Measurements from ENCODE around the gene TTC21B.

DNA sequence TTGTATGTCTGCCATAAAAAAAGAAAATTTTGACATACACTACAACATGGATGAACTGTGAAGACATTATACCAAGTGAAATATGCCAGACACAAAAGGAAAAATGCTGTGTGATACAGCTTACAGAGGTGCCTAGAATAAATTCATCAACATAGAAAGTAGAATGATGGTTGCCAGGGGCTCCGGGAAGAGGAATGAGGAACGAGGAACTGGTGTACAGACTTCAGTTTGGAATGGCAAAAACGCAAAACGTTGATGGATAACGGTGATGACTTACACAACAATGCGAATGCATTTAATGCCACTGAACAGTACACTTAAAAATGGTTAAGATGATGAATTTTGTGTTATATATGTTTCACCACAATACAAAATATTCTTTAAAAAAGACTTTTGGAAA lies 61.0 kb downstream of the TTC21B start:
- TF ChIP-seq, protein P1, sequence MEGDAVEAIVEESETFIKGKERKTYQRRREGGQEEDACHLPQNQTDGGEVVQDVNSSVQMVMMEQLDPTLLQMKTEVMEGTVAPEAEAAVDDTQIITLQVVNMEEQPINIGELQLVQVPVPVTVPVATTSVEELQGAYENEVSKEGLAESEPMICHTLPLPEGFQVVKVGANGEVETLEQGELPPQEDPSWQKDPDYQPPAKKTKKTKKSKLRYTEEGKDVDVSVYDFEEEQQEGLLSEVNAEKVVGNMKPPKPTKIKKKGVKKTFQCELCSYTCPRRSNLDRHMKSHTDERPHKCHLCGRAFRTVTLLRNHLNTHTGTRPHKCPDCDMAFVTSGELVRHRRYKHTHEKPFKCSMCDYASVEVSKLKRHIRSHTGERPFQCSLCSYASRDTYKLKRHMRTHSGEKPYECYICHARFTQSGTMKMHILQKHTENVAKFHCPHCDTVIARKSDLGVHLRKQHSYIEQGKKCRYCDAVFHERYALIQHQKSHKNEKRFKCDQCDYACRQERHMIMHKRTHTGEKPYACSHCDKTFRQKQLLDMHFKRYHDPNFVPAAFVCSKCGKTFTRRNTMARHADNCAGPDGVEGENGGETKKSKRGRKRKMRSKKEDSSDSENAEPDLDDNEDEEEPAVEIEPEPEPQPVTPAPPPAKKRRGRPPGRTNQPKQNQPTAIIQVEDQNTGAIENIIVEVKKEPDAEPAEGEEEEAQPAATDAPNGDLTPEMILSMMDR (IDR thresholded peaks at IDR 0.05; ENCODE audit: insufficient read depth, low read depth, low read length) = no peak
- no peak for TF ChIP-seq EZH2 (IDR thresholded peaks at IDR 0.05; ENCODE audit: insufficient read depth, low read length)

Data from astrocyte (in vitro differentiated cells and primary cell).